H1 (cell line): ENCODE data around the gene FAM163A. TPM values are rescaled to one million over a fixed set of nuclear protein-coding genes. Genes with fewer than 3 reads are reported as not detected.

Source experiments
- CBX8 ChIP-seq: fragments of 300-800, 300-1000 bp; sonication (generic); IDR thresholded peaks from 2 replicates; pipeline ENCODE4 v1.7.1; 2016; ENCODE audit warnings: low read depth, low read length, borderline replicate concordance
- CREB1 ChIP-seq: IDR thresholded peaks from 2 replicates; pipeline ENCODE4 v1.6.1; 2012; ENCODE audit warnings: inconsistent platforms
- JUN ChIP-seq: IDR thresholded peaks from 2 replicates; pipeline ENCODE4 v1.6.1; 2011; ENCODE audit warnings: low read depth, mild to moderate bottlenecking, improper control_type of control experiment, low read length
- NRF1 ChIP-seq: IDR thresholded peaks from 2 replicates; pipeline ENCODE4 v1.6.1; 2011; ENCODE audit warnings: mild to moderate bottlenecking, low read depth, low read length, improper control_type of control experiment
- POLR2A ChIP-seq, 2 experiments: IDR thresholded peaks; 1 replicate in 1 of 2; 2 replicates in 1 of 2; pipeline ENCODE4 v1.6.1; 2011; ENCODE audit warnings: low read depth in 2 of 2, low read length in 2 of 2, mild to moderate bottlenecking in 2 of 2; ENCODE audit errors: control extremely low read depth in 1 of 2
- RNF2 ChIP-seq: fragments of 200-900, 300-1000 bp; sonication (generic); IDR thresholded peaks from 2 replicates; pipeline ENCODE4 v1.7.1; 2016; ENCODE audit warnings: borderline replicate concordance, low read depth, mild to moderate bottlenecking, antibody characterized with exemption, low read length; ENCODE audit not compliant: poor library complexity, severe bottlenecking; ENCODE audit errors: missing control alignments
- RXRA ChIP-seq: IDR thresholded peaks from 2 replicates; pipeline ENCODE4 v1.6.1; 2011; ENCODE audit warnings: low read depth, mild to moderate bottlenecking, low read length, moderate library complexity; ENCODE audit not compliant: insufficient read depth
- SP2 ChIP-seq: IDR thresholded peaks from 2 replicates; pipeline ENCODE4 v1.6.1; 2012; ENCODE audit warnings: mild to moderate bottlenecking, low read length, inconsistent platforms
- TEAD4 ChIP-seq: IDR thresholded peaks from 2 replicates; pipeline ENCODE4 v1.6.1; 2012; ENCODE audit warnings: low read depth, low read length, inconsistent platforms, mixed read lengths
- polyA plus RNA-seq, 7 experiments: library from polyadenylated mRNA; depleted of rRNA in 3 of 7; stranded (reverse) in 5 of 7; unstranded in 2 of 7; fragments of >200 nt in 5 of 7; fragments of 200-250 nt in 2 of 7; gene quantifications; 1 replicate in 5 of 7; 2 replicates in 1 of 7; 4 replicates in 1 of 7; pipeline versions ENCODE4 v1.2.1 to v1.2.3, GENCODE V29; 2011 to 2013; ENCODE audit warnings: missing spikeins in 2 of 7, mixed read lengths in 2 of 7
- total RNA-seq: library from RNA; stranded (reverse); fragmentation: NEBNext Ultra II Directional; extraction: Animal tissue kit (Norgen Biotek cat#: 25700); gene quantifications from 2 replicates; pipeline ENCODE4 v1.2.1, GENCODE V29; 2021
- TF ChIP-seq, protein P1 (sequence below): fragments of 300-600 bp; sonication (generic); IDR thresholded peaks from 2 replicates; pipeline ENCODE4 v1.7.1; 2012; ENCODE audit warnings: low read length, moderate library complexity, mild to moderate bottlenecking, inconsistent platforms; ENCODE audit not compliant: insufficient replicate concordance

FAM163A gene
- total and polyA plus RNA-seq, 2 of the 8 experiments (the other 6 are each of a cell fraction or from before 2014, with no cell fraction given) = 0.13 to 0.18 TPM

GRCh38 chr1:179747611-179748010 is 4.5 kb downstream of the FAM163A start (continued):
- TF ChIP-seq, protein P1, sequence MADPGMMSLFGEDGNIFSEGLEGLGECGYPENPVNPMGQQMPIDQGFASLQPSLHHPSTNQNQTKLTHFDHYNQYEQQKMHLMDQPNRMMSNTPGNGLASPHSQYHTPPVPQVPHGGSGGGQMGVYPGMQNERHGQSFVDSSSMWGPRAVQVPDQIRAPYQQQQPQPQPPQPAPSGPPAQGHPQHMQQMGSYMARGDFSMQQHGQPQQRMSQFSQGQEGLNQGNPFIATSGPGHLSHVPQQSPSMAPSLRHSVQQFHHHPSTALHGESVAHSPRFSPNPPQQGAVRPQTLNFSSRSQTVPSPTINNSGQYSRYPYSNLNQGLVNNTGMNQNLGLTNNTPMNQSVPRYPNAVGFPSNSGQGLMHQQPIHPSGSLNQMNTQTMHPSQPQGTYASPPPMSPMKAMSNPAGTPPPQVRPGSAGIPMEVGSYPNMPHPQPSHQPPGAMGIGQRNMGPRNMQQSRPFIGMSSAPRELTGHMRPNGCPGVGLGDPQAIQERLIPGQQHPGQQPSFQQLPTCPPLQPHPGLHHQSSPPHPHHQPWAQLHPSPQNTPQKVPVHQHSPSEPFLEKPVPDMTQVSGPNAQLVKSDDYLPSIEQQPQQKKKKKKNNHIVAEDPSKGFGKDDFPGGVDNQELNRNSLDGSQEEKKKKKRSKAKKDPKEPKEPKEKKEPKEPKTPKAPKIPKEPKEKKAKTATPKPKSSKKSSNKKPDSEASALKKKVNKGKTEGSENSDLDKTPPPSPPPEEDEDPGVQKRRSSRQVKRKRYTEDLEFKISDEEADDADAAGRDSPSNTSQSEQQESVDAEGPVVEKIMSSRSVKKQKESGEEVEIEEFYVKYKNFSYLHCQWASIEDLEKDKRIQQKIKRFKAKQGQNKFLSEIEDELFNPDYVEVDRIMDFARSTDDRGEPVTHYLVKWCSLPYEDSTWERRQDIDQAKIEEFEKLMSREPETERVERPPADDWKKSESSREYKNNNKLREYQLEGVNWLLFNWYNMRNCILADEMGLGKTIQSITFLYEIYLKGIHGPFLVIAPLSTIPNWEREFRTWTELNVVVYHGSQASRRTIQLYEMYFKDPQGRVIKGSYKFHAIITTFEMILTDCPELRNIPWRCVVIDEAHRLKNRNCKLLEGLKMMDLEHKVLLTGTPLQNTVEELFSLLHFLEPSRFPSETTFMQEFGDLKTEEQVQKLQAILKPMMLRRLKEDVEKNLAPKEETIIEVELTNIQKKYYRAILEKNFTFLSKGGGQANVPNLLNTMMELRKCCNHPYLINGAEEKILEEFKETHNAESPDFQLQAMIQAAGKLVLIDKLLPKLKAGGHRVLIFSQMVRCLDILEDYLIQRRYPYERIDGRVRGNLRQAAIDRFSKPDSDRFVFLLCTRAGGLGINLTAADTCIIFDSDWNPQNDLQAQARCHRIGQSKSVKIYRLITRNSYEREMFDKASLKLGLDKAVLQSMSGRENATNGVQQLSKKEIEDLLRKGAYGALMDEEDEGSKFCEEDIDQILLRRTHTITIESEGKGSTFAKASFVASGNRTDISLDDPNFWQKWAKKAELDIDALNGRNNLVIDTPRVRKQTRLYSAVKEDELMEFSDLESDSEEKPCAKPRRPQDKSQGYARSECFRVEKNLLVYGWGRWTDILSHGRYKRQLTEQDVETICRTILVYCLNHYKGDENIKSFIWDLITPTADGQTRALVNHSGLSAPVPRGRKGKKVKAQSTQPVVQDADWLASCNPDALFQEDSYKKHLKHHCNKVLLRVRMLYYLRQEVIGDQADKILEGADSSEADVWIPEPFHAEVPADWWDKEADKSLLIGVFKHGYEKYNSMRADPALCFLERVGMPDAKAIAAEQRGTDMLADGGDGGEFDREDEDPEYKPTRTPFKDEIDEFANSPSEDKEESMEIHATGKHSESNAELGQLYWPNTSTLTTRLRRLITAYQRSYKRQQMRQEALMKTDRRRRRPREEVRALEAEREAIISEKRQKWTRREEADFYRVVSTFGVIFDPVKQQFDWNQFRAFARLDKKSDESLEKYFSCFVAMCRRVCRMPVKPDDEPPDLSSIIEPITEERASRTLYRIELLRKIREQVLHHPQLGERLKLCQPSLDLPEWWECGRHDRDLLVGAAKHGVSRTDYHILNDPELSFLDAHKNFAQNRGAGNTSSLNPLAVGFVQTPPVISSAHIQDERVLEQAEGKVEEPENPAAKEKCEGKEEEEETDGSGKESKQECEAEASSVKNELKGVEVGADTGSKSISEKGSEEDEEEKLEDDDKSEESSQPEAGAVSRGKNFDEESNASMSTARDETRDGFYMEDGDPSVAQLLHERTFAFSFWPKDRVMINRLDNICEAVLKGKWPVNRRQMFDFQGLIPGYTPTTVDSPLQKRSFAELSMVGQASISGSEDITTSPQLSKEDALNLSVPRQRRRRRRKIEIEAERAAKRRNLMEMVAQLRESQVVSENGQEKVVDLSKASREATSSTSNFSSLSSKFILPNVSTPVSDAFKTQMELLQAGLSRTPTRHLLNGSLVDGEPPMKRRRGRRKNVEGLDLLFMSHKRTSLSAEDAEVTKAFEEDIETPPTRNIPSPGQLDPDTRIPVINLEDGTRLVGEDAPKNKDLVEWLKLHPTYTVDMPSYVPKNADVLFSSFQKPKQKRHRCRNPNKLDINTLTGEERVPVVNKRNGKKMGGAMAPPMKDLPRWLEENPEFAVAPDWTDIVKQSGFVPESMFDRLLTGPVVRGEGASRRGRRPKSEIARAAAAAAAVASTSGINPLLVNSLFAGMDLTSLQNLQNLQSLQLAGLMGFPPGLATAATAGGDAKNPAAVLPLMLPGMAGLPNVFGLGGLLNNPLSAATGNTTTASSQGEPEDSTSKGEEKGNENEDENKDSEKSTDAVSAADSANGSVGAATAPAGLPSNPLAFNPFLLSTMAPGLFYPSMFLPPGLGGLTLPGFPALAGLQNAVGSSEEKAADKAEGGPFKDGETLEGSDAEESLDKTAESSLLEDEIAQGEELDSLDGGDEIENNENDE = no peak
- TF ChIP-seq CREB1 (no peak), RXRA (no peak), POLR2A (IDR thresholded peaks at IDR 0.05; ENCODE audit: control extremely low read depth in 1 of 2, low read depth in 2 of 2, low read length in 2 of 2) (no peak), RNF2 (no peak), TEAD4 (no peak), NRF1 (no peak), CBX8 (no peak), SP2 (no peak), JUN (no peak)
